Measurements from ENCODE around the gene NAA35. TPM values are rescaled to one million over a fixed set of nuclear protein-coding genes. Genes with fewer than 3 reads are reported as not detected.

NAA35 gene
- total and polyA plus RNA-seq, 2 donors (not counting 3 experiments of a cell fraction or from before 2014, with no cell fraction given) = 7.9 to 22.5 TPM

- Histone ChIP-seq H3K4me1 (ENCODE audit: control insufficient read depth, extremely low read depth, insufficient read depth, low read length) (no peaks in the 10 kb centered on the region), H3K36me3 (ENCODE audit: control insufficient read depth in 2 of 2, extremely low read depth in 1 of 2, insufficient read depth in 2 of 2, low read length in 2 of 2) (peaks cover 2 to 3% of the 10 kb centered on the region in 2 experiments), H4K20me1 (replicated peaks; ENCODE audit: control insufficient read depth, extremely low read depth, insufficient read depth, low read length) (no peaks in the 10 kb centered on the region), H3K9ac (replicated peaks; ENCODE audit: extremely low read depth, insufficient read depth, low read length) (no peak overlapping the region), H2AFZ (ENCODE audit: low read depth, low read length) (no peak overlapping the region), H3K9me3 (replicated peaks; ENCODE audit: control insufficient read depth, insufficient read depth, low read length) (no peaks in the 10 kb centered on the region), H3K27me3 (ENCODE audit: control insufficient read depth in 2 of 2, insufficient read depth in 2 of 2, low read length in 2 of 2) (no peaks in the 10 kb centered on the region), H3K4me2 (ENCODE audit: insufficient read depth, low read length) (no peak overlapping the region), H3K9me1 (replicated peaks; ENCODE audit: control insufficient read depth, extremely low read depth, insufficient read depth, low read length) (no peaks in the 10 kb centered on the region), H3K4me3 (replicated peaks in 1 of 3; ENCODE audit: insufficient read depth in 1 of 3, low read depth in 1 of 3, low read length in 3 of 3) (no peak overlapping the region), H3K79me2 (ENCODE audit: control insufficient read depth, insufficient read depth, low read length) (peaks cover 9% of the 10 kb centered on the region), H3K27ac (ENCODE audit: insufficient read depth, low read depth, low read length) (no peak overlapping the region)
- intact Hi-C loops (cut with micrococcal nuclease) = no loop called here
- TF ChIP-seq POLR2A (IDR thresholded peaks at IDR 0.05; ENCODE audit: low read depth, low read length) = no peak
- TF ChIP-seq CTCF (IDR thresholded peaks at IDR 0.05; ENCODE audit: extremely low read depth in 1 of 2, insufficient read depth in 1 of 2, low read depth in 1 of 2, low read length in 2 of 2) = no peak
- TF ChIP-seq EZH2 (IDR thresholded peaks at IDR 0.05; ENCODE audit: borderline replicate concordance, low read depth, low read length, severe bottlenecking) = no peak
- no peak for TF ChIP-seq MYC (IDR thresholded peaks at IDR 0.05; ENCODE audit: low read depth, low read length)
- TF ChIP-seq JUN (IDR thresholded peaks at IDR 0.05; ENCODE audit: borderline replicate concordance, insufficient read depth, insufficient read length, low read depth) = no peak
- no peak for TF ChIP-seq MAX (IDR thresholded peaks at IDR 0.05; ENCODE audit: insufficient read depth, insufficient read length)
- BruUV-seq (replicated peaks) = no TSS peak
- ChIA-PET POLR2A (no interaction called here), CTCF (no interaction called here)
- dilution Hi-C loops (cut with MboI; ENCODE audit: extremely low pct_ligation_motif_present, low sequenced_read_pairs) = no loop called here
- DNase-seq (ENCODE audit: low read depth, low spot score) (no peak), FAIRE-seq (no peak)
These were observed 123.3 kb downstream of the NAA35 start for GRCh38 chr9:86064220-86064619.
